CMK (cell line): ENCODE data around the gene KIF1C.

Experiments used
- DNase-seq: peaks from one replicate; pipeline ENCODE4 v3.0.0-alpha.2; 2010; ENCODE audit warnings: low read depth

The KIF1C gene

GRCh38 chr17:4997302-4998026 is at the start of gene KIF1C, which contains the start of gene INCA1:
KIF1C (plus strand) TSS chr17:4997950; CDS start chr17:5000247, 2,297 bp downstream.
INCA1 (minus strand) TSS chr17:4997522; CDS start chr17:4994437, 3,085 bp downstream.
- DNase-seq = peak; percentile 34

- no peak for DNase-seq
These were observed 49.4 kb upstream of the KIF1C start, which contains the start of gene PFN1 for GRCh38 chr17:4948166-4948930. PFN1 (minus strand) TSS chr17:4948530; CDS start chr17:4948394, 136 bp downstream.

GRCh38 chr17:4948931-4949320 is 48.8 kb upstream of the KIF1C start:
- no peak for DNase-seq

- DNase-seq = no peak
These were observed 48.3 kb upstream of the KIF1C start for GRCh38 chr17:4949321-4950074.

GRCh38 chr17:4950075-4950745 is 47.5 kb upstream of the KIF1C start:
- no peak for DNase-seq

GRCh38 chr17:4950746-4951204 is 47.0 kb upstream of the KIF1C start, which contains the start of gene ENO3:
ENO3 (plus strand) TSS chr17:4951119; CDS start chr17:4951830, 711 bp downstream.
- DNase-seq = no peak

GRCh38 chr17:4951486-4951885 is 46.3 kb upstream of the KIF1C start:
- no peak for DNase-seq

- DNase-seq = no peak
These were observed 44.2 kb upstream of the KIF1C start for GRCh38 chr17:4953451-4953961.

- no peak for DNase-seq
These were observed 42.7 kb upstream of the KIF1C start for GRCh38 chr17:4955091-4955490.

GRCh38 chr17:4956493-4957061 is 41.2 kb upstream of the KIF1C start:
- DNase-seq = no peak

- DNase-seq = no peak
These were observed 39.6 kb upstream of the KIF1C start for GRCh38 chr17:4958102-4958501.

- DNase-seq = no peak
These were observed 38.3 kb upstream of the KIF1C start for GRCh38 chr17:4959261-4959965.

- DNase-seq = no peak
These were observed 37.3 kb upstream of the KIF1C start for GRCh38 chr17:4960279-4960922.

GRCh38 chr17:4965311-4965986 is 32.3 kb upstream of the KIF1C start:
- DNase-seq = no peak

- DNase-seq = peak; percentile 83
These were observed 30.8 kb upstream of the KIF1C start for GRCh38 chr17:4966844-4967538.

- DNase-seq = peak; percentile 83
These were observed 29.9 kb upstream of the KIF1C start, which contains the start of gene SPAG7 for GRCh38 chr17:4967539-4968485. SPAG7 (minus strand) TSS chr17:4967817; CDS start chr17:4967804, 13 bp downstream.

GRCh38 chr17:4968486-4969046 is 29.2 kb upstream of the KIF1C start:
- DNase-seq = no peak
